GM19328 (cell line): Measurements from ENCODE around the gene VPS51.
A peak's percentile ranks its signal among the peaks of the same experiment; 100 is the strongest.
"Not testable (repeated sequence)": the region's sequence is repeated elsewhere in the genome, so short reads cannot be mapped to it uniquely, and the experiment has no call there.

Experiments
- ATAC-seq: cut with Tn5 transposase; IDR thresholded peaks from one replicate; pipeline ENCODE4 v1.9.1; 2021; ENCODE audit warnings: mild to moderate bottlenecking, moderate library complexity; ENCODE audit not compliant: unreplicated experiment

Gene VPS51

DNA sequence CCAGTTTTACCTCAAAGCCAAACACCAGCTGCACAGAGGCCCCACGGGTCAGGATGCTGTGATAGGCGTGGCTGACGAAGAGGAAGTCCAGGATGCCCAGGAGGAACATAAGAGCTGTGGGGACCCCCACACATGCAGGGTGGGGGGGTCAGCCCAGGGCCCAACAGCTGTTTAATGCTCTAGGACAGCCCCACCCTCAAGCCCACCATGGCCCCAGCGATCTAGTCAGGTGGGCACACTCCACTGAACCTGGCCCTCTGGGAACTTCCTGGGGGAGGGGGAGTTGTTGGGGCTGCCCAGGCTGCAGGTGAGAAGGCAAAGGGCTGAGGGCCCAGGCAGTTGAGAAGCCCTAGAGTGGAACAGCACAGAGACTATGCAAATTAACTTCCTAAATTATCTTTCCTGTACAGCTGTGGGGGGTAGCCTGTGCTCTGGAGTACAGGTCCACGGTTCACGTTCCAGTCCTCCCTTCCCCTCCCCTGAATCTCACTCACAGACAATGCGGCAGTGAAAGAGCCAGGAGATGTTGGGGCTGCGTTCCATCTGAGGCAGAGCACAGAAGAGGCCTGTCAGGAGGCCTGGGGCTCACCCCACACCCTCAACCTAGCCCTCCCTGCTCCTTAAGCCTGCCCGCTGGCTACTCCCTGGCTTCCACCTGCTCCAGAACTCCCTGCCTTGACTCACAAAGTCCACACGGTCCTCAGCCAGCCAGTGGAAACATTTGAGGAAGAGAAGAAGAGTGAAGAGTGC lies 36.4 kb downstream of the VPS51 start:
- ATAC-seq = peak; percentile 47

DNA sequence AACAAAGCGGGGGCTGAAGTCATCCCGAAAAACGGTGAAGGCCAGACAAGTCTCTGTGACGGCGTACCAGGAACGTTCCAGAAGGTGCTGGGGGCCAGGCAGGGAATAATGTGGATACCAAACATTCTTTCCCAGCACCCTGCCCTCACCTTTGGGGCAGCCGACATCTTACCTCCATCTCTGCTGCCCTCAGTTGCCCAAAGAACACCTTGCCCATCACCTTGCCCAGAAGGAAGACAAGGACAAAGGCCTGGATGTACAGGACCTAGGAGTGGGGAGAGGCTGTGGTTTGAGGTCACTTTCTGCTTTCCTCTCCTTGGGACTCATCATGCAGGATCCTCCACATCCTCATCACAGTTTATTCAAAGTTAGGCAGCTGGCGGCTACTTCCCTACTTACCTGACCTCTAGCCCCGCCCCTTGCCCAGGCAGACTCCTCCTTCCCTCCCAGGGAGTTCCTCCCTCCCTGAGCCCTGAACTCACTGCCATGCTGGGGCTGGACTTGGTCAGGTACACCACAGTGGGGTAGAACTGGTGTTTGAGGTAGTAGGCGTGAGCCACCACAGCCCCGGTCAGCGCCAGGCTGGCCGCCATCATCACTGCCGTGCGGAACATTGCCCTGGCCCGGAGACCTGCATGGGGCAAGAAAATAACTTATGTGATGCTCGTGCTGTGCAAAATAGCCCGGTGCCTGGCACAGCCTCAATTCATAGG lies 37.1 kb downstream of the VPS51 start:
- no peak for ATAC-seq

DNA sequence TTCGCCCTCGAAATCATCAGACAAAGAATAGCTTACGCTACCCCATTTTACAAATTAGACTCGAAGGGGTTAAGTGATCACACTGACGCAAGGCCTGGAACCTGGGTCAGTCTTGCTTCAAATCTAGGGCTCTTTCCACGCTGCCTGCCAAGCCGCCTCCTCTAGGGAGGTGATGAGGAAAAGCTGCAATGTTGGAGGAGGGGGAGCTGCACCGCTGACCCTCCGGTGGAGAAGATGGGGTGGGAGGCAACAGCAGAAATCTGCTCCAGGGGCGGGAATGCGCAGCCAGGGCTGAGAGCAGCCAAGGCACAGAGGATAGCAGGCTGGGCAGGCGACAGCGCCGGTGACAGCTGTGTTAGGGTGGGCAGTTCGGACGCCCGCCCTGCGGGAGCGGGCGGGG lies 37.7 kb downstream of the VPS51 start:
- no peak for ATAC-seq

- ATAC-seq = peak; percentile 50
Measured at GRCh38 chr11:65134240-65134951, 38.4 kb downstream of the VPS51 start, which contains the start of gene SYVN1. TSS of gene SYVN1 (minus strand) at chr11:65134519. CDS start at chr11:65133601, 918 bp downstream.

GRCh38 chr11:65134952-65135632 lies 39.1 kb downstream of the VPS51 start:
- peak; percentile 50 for ATAC-seq

GRCh38 chr11:65135633-65136145 lies 39.7 kb downstream of the VPS51 start:
- no peak for ATAC-seq

- no peak for ATAC-seq
Measured at GRCh38 chr11:65136515-65137096, 40.6 kb downstream of the VPS51 start.

GRCh38 chr11:65141896-65142494 lies 46.0 kb downstream of the VPS51 start:
- ATAC-seq = no peak

- ATAC-seq = no peak
Measured at GRCh38 chr11:65147352-65148075, 51.5 kb downstream of the VPS51 start.

- ATAC-seq = no peak
Measured at GRCh38 chr11:65148657-65149056, 52.6 kb downstream of the VPS51 start.

DNA sequence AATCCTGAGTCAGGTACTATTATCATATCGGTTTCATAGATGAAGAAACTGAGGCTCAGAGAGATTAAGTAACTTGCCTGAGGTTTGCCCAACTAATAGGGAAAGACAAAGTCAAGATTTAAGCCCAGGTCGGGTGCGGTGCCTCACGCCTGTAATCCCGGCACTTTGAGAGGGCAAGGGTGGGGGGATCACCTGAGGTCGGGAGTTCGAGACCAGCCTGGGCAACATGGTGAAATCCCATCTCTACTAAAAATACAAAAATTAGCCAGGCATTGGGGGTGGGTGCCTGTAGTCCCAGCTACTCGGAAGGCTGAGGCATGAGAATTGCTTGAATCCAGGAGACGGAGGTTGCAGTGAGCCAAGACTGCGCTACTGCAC lies 54.1 kb downstream of the VPS51 start:
- ATAC-seq = not testable (repeated sequence)

GRCh38 chr11:65150509-65151299 lies 54.7 kb downstream of the VPS51 start:
- ATAC-seq = no peak

GRCh38 chr11:65151331-65151899 lies 55.4 kb downstream of the VPS51 start:
- ATAC-seq = no peak

DNA sequence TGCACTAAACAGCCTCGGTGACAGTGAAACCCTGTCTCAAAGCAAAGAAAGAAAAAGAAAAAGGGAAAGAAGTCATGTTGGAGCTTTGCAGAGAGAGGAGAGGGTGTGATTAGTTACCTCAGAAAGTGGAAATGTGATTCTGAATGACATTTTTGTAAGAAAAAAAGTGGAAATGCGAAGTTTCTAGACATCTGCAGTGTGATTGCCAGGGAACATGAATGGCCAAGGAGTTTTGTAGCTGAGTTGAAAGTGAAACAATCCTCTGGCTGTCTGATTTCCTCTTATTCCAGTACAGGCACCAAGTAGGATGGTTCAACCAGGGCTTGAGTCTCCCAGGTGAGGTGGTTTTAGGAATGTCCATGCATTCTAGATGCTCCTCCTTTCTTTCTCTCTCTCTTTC lies 56.1 kb downstream of the VPS51 start:
- no peak for ATAC-seq

DNA sequence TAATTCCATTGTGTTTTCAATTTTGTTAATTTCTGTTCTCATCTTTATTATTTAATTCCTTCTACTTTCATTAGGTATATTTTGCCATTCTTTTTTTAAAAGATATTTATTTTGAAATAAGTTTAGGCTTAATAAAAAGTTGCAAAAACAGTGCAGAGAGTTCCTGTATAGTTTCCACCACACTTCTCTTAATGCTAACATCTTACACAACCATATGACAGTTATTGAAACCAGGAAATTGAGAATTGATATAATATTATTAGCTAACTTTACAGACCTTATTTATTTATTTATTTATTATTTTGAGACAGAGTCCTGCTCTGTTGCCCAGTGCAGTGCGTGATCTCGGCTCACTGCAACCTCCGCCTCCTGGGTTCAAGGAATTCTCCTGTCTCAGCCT lies 60.2 kb downstream of the VPS51 start:
- ATAC-seq = no peak

GRCh38 chr11:65156926-65157325 lies 60.9 kb downstream of the VPS51 start:
- no peak for ATAC-seq

DNA sequence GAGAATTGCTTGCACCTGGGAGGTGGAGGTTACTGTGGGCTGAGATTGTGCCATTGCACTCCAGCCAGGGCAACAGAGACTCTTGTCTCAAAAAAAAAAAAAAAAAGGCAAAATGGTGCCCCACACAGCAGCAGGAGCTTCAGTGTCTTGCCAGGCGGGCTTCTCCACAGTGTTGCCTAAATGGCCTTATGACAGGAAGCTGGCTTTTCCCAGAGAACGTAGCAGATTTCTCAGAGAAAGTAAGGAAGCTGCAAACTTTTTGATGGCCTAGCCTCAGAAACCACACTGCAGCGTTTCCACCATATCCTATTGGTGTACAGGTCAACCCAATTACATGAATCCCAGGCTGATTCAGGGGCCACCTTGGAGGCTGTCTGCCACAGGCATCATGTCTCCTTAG lies 61.3 kb downstream of the VPS51 start:
- ATAC-seq = no peak

DNA sequence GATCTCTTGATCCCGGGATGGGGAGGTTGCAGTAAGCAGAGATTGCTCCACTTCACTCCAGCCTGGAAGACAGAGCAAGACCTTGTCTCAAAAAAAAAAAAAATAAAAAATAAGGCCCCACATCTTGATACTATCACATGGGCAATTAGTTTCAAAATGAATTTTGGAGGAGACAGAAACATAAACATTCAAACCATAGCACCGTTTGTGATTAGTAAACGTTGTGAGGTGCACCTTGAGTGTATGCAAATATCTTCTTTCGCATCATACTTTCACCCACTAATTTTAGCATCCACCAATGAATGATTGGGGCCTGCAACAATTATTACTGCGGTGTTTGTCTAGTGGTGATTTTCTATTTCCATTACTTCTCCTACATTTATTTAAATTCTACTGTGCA lies 63.0 kb downstream of the VPS51 start:
- ATAC-seq = peak; percentile 64
